OCI-LY3 (cell line): ENCODE results near the gene CCDC110.
"Not testable (repeated sequence)": the region's sequence is repeated elsewhere in the genome, so short reads cannot be mapped to it uniquely, and the experiment has no call there.

ENCODE experiments used
- H2AFZ ChIP-seq: fragments of 200-600, 300-600 bp; shearing (Covaris generic); 2 replicates; pipeline ENCODE4 v1.6.0; 2014; ENCODE audit warnings: antibody characterized with exemption, low read depth, low read length
- H3K27ac ChIP-seq: fragments of 200-600, 300-600 bp; sonication (generic); 2 replicates; pipeline ENCODE4 v1.5.1; 2014; ENCODE audit warnings: mild to moderate bottlenecking, low read length, moderate library complexity, mixed read lengths
- H3K27me3 ChIP-seq: fragments of 200-600, 300-600 bp; sonication (generic); 2 replicates; pipeline ENCODE4 v1.6.1; 2014; ENCODE audit warnings: low read depth, low read length, mixed read lengths
- H3K36me3 ChIP-seq: fragments of 200-600, 300-600 bp; sonication (generic); replicated peaks from 2 replicates; pipeline ENCODE3; 2014; ENCODE audit warnings: low read depth, low read length, mixed read lengths
- H3K4me1 ChIP-seq: fragments of 300-600, 200-600 bp; sonication (generic); 2 replicates; pipeline ENCODE4 v1.6.1; 2014; ENCODE audit warnings: low read length, mixed read lengths
- H3K4me2 ChIP-seq: fragments of 200-600, 300-600 bp; sonication (generic); 2 replicates; pipeline ENCODE4 v1.6.1; 2014; ENCODE audit warnings: low read length, mixed read lengths
- H3K4me3 ChIP-seq: fragments of 300-600, 200-600 bp; sonication (generic); 2 replicates; pipeline ENCODE4 v1.5.1; 2014; ENCODE audit warnings: antibody characterized with exemption, mild to moderate bottlenecking, low read length, moderate library complexity
- H3K79me2 ChIP-seq: fragments of 300-600, 200-600 bp; shearing (Covaris generic); 2 replicates; pipeline ENCODE4 v1.6.1; 2014; ENCODE audit warnings: mild to moderate bottlenecking, low read length, mixed read lengths
- H3K9ac ChIP-seq: fragments of 300-600, 200-600 bp; shearing (Covaris generic); 2 replicates; pipeline ENCODE4 v1.6.0; 2014; ENCODE audit warnings: mild to moderate bottlenecking, low read length, moderate library complexity
- H3K9me3 ChIP-seq: fragments of 200-600, 300-600 bp; shearing (Covaris generic); 2 replicates; pipeline ENCODE4 v1.6.1; 2014; ENCODE audit warnings: low read length, mixed read lengths; ENCODE audit not compliant: insufficient read depth
- H4K20me1 ChIP-seq: fragments of 200-600, 300-600 bp; sonication (generic); 2 replicates; pipeline ENCODE4 v1.6.1; 2016; ENCODE audit warnings: low read length, mixed read lengths; ENCODE audit not compliant: insufficient read depth
- EZH2phosphoT487 ChIP-seq: fragments of 200-600 bp; shearing (Covaris generic); IDR thresholded peaks from 2 replicates; pipeline ENCODE4 v1.6.1; 2018; ENCODE audit warnings: antibody characterized with exemption, mixed run types, low read depth
- TF ChIP-seq, protein P1 (sequence below): fragments of 200-600, 300-600 bp; sonication (generic); IDR thresholded peaks from 2 replicates; pipeline ENCODE4 v1.5.1; 2014; ENCODE audit warnings: antibody characterized with exemption, low read length, low read depth

CCDC110 gene

DNA sequence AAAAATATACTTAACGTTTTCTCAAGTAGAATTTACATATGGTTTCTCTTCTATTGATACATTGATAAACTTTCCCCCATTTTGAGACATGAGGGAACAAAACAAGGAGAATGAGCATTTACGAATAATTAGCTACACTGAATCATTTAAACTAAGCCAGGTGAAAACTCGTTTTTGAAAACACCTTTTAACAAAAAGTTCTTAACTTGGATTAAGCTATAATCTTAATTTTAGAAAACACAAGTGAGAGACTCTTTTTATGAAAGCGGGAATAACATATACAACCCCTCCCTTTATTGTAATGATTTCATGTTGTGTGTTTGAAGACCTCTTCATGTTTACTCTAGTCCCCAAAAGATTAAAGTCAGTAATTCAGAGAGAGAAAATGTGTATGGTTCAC is 43.7 kb upstream of the CCDC110 start:
- no peak overlapping the region for H3K9ac ChIP-seq
- no peak overlapping the region for H3K4me3 ChIP-seq
- H3K4me1 ChIP-seq = no peaks in the 10 kb centered on the region
- no peak overlapping the region for H2AFZ ChIP-seq
- H3K27me3 ChIP-seq = no peaks in the 10 kb centered on the region
- TF ChIP-seq, protein P1, sequence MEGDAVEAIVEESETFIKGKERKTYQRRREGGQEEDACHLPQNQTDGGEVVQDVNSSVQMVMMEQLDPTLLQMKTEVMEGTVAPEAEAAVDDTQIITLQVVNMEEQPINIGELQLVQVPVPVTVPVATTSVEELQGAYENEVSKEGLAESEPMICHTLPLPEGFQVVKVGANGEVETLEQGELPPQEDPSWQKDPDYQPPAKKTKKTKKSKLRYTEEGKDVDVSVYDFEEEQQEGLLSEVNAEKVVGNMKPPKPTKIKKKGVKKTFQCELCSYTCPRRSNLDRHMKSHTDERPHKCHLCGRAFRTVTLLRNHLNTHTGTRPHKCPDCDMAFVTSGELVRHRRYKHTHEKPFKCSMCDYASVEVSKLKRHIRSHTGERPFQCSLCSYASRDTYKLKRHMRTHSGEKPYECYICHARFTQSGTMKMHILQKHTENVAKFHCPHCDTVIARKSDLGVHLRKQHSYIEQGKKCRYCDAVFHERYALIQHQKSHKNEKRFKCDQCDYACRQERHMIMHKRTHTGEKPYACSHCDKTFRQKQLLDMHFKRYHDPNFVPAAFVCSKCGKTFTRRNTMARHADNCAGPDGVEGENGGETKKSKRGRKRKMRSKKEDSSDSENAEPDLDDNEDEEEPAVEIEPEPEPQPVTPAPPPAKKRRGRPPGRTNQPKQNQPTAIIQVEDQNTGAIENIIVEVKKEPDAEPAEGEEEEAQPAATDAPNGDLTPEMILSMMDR = no peak
- no peak for TF ChIP-seq EZH2phosphoT487
- no peaks in the 10 kb centered on the region for H3K9me3 ChIP-seq
- H3K79me2 ChIP-seq = no peaks in the 10 kb centered on the region
- H4K20me1 ChIP-seq = no peaks in the 10 kb centered on the region
- no peak overlapping the region for H3K4me2 ChIP-seq
- no peak overlapping the region for H3K27ac ChIP-seq
- no peaks in the 10 kb centered on the region for H3K36me3 ChIP-seq

DNA sequence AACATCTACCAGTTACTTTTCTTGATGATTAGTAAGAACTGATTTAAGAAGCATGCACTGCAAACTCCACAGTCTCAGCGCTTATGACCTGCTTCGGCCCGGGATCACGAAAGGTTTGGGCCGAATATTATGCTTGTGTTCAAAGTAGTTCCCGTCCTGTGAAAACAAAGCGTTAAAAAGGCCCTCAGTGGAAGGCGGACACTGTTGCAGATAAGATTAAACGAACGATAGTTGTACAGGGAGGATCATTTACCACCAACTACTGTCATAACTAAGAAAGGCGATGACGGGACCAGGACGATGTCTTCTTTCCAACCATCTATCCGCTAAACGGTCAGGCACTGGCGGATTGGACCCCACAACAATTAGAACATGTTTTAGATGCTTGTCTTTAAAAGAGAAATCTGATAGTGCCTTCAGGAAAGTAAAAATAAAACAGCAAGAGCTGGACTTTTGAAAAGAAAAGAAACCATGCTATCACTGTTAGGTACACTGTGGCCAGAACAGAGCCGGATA is 42.7 kb upstream of the CCDC110 start:
- Histone ChIP-seq H2AFZ (no peak overlapping the region), H3K9me3 (no peaks in the 10 kb centered on the region), H3K4me2 (no peak overlapping the region), H3K9ac (no peak overlapping the region), H4K20me1 (no peaks in the 10 kb centered on the region), H3K27me3 (no peaks in the 10 kb centered on the region), H3K4me1 (no peaks in the 10 kb centered on the region), H3K79me2 (no peaks in the 10 kb centered on the region), H3K27ac (no peak overlapping the region), H3K4me3 (no peak overlapping the region), H3K36me3 (no peaks in the 10 kb centered on the region)
- TF ChIP-seq, protein P1 = no peak
- TF ChIP-seq EZH2phosphoT487 = no peak

- Histone ChIP-seq H2AFZ (no peak overlapping the region), H3K9me3 (no peaks in the 10 kb centered on the region), H3K4me3 (no peak overlapping the region), H3K27me3 (no peaks in the 10 kb centered on the region), H3K79me2 (no peaks in the 10 kb centered on the region), H3K4me1 (no peaks in the 10 kb centered on the region), H3K4me2 (no peak overlapping the region), H4K20me1 (no peaks in the 10 kb centered on the region), H3K36me3 (no peaks in the 10 kb centered on the region), H3K27ac (no peak overlapping the region), H3K9ac (no peak overlapping the region)
- TF ChIP-seq EZH2phosphoT487 = no peak
- TF ChIP-seq, protein P1 = no peak
Measured at GRCh38 chr4:185513489-185514181, 42.1 kb upstream of the CCDC110 start.

DNA sequence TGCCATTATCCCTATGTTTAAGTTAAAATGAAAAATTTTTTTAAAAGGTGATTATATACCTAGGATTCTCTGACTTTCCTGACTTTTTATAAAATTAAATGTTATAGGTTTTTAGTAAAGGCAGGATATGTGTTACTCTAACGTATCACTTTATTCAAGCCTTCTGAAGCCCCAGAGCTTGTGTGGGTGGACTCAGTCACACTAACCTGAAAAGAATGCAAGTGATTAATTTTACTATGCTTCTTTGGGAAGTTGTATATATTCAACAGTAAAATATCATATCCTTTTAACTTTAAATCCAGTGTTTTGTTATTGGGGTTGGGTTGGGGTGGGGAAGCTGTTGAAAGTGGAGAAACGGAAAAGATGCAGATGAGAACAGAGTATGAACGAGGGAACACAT is 41.0 kb upstream of the CCDC110 start:
- Histone ChIP-seq H3K9ac (no peak overlapping the region), H4K20me1 (no peaks in the 10 kb centered on the region), H3K79me2 (no peaks in the 10 kb centered on the region), H3K4me2 (no peak overlapping the region), H3K9me3 (no peaks in the 10 kb centered on the region), H2AFZ (no peak overlapping the region), H3K27me3 (no peaks in the 10 kb centered on the region), H3K36me3 (no peaks in the 10 kb centered on the region), H3K27ac (no peak overlapping the region), H3K4me3 (no peak overlapping the region), H3K4me1 (no peaks in the 10 kb centered on the region)
- no peak for TF ChIP-seq EZH2phosphoT487
- TF ChIP-seq, protein P1 = no peak

GRCh38 chr4:185511243-185511642 is 39.7 kb upstream of the CCDC110 start:
- H3K4me3 ChIP-seq, H3K4me1 ChIP-seq, H3K9me3 ChIP-seq, H3K4me2 ChIP-seq, H3K79me2 ChIP-seq, H3K27ac ChIP-seq, H3K9ac ChIP-seq, H4K20me1 ChIP-seq, H2AFZ ChIP-seq, H3K36me3 ChIP-seq, H3K27me3 ChIP-seq: not testable (repeated sequence)
